ENCODE results near the gene OR5D18.
"Not testable (repeated sequence)": the region's sequence is repeated elsewhere in the genome, so short reads cannot be mapped to it uniquely, and the experiment has no call there.

The OR5D18 gene

DNA sequence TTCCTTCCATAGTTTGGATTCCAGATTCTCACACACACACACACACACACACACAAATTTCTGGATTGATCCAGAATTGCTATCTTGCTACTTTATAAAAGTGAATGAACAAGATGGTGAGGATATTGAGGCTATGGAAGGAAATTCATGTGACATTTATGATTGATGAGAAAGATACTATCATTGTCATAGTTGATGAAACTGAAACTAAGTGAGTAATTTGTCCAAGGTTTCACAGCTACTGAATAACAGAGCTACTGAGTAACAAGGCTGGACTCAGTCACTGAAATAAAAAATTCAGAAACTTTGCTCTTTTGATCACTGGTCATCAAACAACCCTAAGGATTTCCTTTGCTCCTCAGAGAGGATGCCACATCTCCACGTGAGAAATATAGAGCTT lies 35.3 kb downstream of the OR5D18 start:
- H3K4me3 ChIP-seq (ENCODE audit: low read depth in 1 of 2, low read length in 2 of 2), result no peak overlapping the region
- H3K9me3 ChIP-seq (ENCODE audit: control insufficient read depth in 1 of 2, low read length in 2 of 2), result no peaks in the 10 kb centered on the region
- no peak overlapping the region for H3K27ac ChIP-seq (ENCODE audit: low read length)
- no peaks in the 10 kb centered on the region for H3K4me1 ChIP-seq (ENCODE audit: control insufficient read depth in 1 of 2, insufficient read depth in 2 of 2, low read length in 2 of 2)
- H3K27me3 ChIP-seq (ENCODE audit: low read depth, low read length), result no peaks in the 10 kb centered on the region
- H3K36me3 ChIP-seq (ENCODE audit: control insufficient read depth in 1 of 2, insufficient read depth in 2 of 2, low read length in 2 of 2), result no peaks in the 10 kb centered on the region

DNA sequence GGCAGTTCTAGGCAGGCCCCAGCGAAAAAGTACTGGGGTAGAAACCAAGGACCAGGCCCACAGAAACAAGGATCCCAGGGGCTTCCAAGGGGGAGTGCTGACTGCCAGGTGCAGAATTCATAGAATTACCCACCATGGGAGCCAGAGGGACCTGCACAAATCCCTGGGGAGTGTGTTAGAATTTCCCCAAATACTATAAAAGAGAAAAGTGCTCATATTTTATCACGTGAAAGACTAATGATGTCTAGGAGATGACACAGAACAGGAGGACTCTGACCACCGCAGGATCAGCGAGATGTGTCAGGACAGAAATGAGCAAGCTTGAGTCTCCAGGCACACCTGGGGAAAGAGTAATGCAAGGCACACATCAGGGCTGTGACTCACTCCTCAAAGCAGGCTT lies 47.9 kb downstream of the OR5D18 start:
- H3K27ac ChIP-seq (ENCODE audit: low read length); H3K9me3 ChIP-seq (ENCODE audit: control insufficient read depth in 1 of 2, low read length in 2 of 2); H3K4me3 ChIP-seq (ENCODE audit: low read depth in 1 of 2, low read length in 2 of 2); H3K4me1 ChIP-seq (ENCODE audit: control insufficient read depth in 1 of 2, insufficient read depth in 2 of 2, low read length in 2 of 2); H3K36me3 ChIP-seq (ENCODE audit: control insufficient read depth in 1 of 2, insufficient read depth in 2 of 2, low read length in 2 of 2); H3K27me3 ChIP-seq (ENCODE audit: low read depth, low read length): not testable (repeated sequence)

Measured in muscle layer of duodenum (tissue), 2 donors.